NOMO-1 treated with dmso at 0.1 percent for 144 hours (cell line): ENCODE measurements around the gene INHBC.
"Not testable (repeated sequence)": the region's sequence is repeated elsewhere in the genome, so short reads cannot be mapped to it uniquely, and the experiment has no call there.

ENCODE experiments used
- DNase-seq: peaks from one replicate; lab custom pipeline; 2025; ENCODE audit not compliant: unreplicated experiment; lab: John Stamatoyannopoulos, UW

INHBC gene

DNA sequence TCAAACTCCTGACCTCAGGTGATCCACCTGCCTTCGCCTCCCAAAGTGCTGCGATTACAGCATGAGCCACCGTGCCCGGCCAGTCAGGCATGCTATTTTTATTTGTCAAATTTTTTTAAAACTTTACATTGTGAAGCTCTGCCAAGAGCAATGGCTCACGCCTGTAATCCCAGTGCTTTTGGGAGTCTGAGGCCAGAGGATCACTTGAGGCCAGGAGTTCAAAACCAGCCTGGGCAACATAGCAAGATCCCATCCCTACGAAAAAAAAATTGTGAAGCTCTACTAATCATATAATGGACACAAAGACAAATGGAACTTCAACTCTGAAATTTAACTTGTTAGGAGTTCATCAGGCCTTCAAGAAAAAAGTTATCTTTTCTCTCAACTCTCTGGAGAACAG lies 5.6 kb upstream of the INHBC start:
- DNase-seq: no peak

DNA sequence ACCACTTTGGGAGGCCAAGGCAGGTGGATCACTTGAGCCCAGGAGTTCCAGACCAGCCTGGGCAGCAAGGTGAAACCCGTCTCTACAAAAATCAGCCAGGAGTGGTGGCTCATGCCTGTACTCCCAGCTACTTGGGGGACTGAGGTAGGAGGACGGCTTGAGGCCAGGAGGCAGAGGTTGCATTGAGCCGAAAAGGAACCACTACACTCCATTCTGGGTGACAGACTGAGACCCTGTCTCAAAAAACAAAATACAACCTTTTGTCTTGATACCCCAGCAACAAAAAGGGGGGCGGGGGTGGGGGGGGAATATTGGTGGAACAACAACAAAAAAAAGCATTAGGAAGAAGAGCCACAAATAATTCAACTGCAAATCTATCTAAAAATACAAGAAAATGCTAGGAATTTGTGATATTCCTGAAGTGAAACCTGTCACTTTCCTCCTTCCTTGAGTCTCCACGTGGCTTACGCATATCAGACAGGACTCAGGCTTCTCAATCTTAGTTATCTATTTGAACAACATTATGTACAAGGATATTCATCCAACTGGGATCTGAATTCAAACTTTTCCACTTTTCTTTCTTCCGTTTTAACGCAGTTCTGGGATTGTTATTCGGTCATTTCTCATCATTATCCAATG lies 5.0 kb upstream of the INHBC start:
- DNase-seq: no peak

DNA sequence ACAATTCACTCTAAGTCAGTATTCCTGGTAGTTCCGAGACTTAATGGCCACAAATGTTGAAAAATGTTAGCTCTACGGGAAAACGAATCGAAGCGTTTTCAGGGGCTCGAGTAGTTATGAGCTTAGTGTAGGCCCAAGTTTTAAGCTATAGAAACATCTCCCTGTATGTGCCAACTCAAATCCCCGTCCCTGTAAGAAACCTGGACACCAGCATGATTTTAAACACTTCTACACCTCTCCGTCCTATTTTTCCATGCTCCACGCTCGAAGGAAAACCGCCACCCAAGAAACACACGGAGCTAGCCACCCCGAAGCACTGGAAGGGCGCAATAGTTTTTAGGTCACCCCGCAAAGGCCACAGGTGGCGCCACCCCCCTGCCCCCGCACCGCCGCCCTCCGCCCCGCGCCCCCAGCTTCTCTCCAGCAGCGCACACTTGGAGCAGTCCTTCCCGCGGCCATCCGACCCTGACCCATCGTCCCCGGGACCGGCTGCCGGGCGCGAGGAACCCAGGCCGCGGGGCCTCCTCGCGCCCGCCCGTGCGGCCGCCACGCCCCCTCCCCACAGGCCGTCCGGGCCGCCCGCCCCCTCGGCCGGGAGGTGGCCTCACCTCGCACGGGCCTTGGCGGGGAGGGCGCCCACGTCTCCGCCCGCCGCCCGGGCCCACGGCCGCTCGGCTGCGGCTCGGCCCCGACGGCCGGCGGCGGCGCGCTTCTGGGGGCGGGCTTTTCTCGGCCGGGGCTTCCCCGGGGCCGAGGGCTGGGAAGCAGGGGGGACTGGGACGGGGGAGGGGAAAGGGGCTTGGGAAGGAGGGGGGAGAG lies 4.3 kb upstream of the INHBC start:
- peak; percentile 59 for DNase-seq

DNA sequence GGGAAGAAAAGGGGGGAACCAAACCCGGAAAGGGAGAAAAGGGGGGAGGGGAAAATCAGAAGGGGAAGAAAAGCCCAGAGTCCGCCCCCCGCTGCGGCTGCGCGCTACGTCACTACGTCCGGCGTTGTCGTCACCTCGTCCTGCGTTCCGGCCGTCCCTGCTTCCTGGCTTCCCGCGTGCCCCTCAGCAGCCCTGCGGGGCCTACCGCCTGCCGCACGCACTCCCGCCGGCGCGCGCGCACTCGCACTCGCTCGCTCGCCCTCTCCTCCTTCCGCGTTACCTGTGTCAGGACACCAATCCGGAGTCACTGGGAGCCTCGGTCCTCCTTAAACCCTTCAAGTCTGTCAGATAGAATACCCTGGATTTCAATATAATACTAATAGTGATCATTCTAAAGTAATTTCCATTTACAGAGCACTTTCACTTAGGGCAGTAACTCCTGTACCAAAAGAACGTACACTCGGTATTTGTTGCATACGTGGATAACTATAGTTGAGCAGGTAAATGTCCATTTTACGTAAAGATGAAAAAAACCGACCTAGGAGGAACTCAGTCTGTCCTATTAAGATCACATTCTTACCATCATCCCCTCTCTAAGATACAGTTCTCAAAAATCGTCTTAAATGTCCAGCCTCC lies 3.5 kb upstream of the INHBC start, which contains the start of gene R3HDM2:
Gene R3HDM2 (minus strand): TSS at position 113 of the 636 bp plus-strand sequence. CDS start 120,615 bp downstream, outside the sequence.
- DNase-seq: peak; percentile 97

DNA sequence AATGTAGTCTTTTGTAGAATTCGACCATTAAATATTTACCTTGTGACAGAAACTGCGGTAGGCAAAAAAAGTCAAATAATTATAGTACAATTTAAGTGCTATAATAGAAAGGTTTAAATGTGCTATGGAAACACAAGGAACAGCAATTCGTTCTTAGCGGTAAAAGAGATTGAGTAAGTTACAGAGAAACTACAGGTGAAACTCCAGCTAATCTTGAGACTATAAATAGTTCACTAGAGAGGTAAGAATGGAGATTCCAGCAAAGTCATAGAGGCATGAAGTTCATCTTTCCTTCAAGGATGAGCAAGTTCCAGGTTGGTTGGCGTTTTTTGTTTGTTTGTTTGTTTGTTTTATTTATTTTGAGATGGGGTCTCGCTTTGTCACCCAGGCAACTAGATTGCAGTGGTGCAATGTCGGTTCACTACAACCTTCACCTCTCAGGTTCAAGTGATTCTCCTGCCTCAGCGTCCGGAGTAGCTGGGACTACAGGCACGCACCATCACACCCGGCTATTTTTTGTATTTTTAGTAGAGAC lies 2.9 kb upstream of the INHBC start:
- DNase-seq: no peak

DNA sequence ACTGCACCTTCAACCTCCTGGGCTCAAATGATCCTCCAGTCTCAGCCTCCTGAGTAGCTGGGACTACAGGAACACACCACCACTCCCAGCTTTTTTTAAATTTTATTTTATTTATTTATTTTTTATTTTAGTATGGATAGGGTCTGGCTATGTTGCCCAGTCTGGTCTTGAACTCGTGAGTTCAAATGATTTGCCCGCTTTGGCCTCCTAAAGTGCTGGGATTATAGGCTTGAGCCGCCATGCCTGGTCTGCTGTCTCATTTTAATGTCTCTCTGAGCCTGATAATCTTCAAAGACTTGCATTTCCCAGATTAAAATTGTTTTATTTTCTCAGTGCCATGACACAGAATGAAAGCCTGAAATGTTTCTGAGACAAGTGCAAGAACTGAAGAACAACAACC lies 1.2 kb upstream of the INHBC start:
- no peak for DNase-seq

DNA sequence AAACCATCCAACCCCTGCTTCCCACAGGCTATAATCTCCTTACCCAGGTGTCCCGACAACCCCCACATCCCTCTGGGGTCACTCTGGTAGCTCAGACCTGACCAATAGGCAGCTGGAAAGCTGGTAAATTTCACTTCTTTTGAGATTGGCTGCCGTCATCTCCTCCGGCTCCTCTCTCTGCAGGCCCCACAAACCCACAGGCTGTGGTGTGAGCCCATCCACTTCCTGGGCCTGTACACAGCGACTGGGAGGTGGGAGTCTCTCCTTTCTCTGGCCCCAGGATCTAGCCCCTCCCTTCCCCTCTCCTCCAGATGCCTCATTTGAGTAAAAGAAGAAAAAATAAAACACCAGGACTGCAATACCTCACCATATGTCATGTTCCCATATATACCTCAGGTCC lies 709 bp downstream of the INHBC start:
- DNase-seq: no peak

DNA sequence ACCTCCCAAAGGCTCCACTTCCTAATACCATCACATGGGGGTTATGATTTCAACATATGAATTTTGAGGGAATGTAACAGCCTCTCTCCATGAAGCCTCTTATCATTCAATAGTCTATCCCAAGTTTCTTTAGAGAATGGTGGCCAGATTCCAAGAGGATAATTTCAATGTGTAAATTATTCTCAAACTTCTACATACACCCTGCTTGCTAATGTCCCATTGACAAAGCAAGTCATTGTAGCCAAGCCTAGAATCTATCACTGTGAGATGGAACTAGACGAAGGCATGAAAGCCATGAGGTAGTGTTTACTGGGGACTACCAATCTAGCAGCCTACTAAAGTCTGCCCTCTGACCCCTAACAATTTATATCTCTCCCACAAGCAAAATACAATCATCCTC lies 3.8 kb downstream of the INHBC start:
- no peak for DNase-seq

DNA sequence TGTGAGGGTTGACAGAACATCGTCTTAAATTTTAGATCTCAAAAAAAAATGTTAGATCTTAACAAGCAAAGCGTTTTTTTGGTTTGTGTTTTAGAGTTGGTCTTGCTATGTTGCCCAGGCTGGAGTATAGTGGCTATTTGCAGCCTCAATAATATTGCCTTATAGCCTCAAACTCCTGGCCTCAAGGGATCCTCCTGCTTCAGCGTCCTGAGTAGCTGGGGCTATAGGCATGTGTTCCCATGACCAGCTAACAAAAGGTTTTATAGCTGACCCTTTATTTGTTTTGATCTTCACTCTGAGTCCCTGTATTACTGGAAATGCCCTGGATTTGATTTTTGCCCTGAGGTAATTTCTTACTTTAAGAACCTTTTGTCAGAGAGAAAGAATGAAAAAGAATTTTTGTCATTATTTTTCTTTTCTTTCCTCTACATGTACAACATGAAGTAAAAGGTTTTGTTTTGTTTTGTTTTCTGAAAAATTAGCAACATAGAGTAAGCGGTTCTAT lies 5.2 kb downstream of the INHBC start:
- DNase-seq: no peak

DNA sequence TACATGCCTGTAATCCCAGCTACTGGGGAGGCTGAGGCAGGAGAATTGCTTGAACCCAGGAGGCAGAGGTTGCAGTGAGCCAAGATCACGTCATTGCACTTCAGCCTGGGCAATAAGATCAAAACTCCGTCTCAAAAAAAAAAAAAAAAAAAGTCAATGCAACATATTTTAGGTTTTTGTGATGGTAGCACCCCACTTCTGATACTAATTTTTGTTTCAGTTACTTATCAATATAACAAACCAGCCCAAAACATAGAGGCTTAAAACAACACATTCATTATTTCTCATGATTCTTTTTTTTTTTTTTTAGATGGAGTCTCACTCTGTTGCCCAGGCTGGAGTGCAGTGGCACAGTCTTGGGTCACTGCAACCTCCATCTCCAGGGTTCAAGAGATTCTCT lies 6.8 kb downstream of the INHBC start:
- not testable (repeated sequence) for DNase-seq

DNA sequence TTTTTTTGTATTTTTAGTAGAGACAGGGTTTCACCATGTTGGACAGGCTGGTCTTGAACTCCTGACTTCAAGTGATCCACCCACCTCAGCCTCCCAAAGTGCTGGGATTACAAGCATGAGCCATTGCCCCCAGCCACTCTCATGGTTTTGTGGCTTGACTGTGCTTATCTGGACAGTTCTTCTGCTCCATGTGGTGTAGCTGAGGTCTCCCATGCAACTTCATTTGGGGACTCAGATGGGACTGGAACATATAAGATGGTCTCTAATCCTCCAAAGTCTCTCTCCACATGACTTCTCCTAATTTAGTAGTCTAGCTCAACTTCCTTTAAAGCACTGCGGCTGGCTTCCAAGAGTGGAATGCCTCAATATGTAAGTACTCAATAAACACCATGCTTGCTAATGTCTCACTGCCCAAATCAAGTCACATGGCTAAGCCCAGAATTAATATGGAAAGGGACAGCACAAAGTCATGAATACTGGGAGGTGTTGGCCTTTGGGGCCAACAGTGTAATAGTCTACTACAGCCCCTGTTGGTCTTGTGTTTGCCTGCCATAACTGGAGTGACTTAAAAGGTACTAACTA lies 7.4 kb downstream of the INHBC start:
- no peak for DNase-seq

DNA sequence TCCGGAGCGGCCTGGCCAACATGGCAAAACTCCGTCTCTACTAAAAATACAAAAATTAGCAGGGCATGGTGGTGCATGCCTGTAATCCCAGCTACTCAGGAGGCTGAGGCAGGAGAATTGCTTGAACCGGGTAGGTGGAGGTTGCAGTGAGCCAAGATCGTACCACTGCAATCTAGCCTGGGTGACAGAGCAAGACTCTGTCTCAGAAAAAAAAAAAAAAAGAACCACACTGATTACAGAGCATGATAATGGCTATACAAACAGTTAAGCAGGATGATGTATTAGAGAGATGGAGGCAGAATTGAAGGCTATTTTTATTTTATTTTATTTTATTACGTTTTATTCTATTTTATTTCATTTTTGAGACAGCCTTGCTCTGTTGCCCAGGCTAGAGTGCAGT lies 9.8 kb downstream of the INHBC start:
- not testable (repeated sequence) for DNase-seq

DNA sequence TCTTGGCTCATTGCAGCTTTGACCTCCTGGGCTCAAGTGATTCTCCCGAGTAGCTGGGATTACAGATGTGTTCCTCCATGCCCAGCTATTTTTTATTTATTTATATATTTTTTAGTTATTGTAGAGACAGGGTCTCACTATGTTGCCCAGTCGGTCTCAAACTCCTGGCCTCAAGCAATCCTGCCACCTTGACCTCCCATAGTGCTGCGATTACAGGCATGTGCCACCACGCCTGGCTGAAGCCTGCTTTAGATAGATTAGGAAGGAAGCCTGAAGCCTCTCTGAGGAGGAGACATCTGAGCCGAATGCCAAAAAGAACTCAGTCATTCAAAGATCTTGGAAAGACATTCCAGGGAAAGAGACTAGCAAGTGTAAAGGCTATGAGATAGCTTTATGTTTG lies 10.2 kb downstream of the INHBC start:
- DNase-seq: no peak

DNA sequence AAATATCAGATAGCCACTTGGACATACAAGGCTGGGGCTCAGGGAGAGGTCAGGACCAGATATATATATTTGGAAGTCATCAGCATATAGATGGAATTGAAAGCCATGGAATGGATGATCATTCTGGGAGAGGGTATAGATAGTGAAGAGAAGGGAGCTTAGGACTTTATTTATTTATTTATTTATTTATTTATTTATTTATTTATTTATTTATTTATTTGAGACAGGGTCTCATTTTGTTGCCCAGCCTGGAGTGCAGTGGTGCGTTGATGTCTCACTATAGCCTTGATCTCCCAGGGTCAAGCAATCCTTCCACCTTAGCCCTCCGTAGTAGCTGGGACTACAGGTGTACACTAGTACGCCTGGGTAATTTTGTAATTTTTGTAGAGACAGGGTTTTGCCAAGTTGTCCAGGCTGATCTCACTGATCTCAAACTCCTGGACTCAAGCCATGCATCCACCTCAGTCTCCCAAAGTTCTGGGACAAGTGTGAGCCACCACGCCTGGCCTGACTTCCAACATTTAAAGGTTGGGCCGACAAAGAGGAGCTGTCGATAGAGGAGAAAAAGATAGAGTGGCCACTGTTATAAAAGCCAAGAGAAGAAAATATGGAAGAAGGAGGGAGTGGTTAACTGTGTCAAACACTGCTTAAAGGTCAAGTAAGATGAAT lies 11.8 kb downstream of the INHBC start:
- no peak for DNase-seq

DNA sequence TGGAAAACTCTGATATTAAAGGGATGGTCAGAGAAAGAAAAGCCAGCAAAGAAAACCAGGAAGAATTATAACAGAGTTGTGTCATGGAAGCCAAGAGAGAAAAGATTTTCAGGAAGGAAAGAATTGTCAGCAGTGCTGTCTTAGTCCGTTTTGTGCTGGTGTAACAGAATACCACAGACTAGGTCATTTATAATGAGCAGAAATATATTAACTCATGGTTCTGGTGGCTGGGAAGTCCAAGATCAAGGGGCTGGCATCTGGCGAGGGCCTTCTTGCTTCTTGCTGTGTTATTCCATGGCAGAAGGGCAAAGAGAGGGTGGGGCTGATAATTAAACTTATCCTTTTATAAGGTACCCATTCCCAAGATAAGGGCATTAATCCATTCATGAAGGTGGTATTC lies 14.1 kb downstream of the INHBC start:
- DNase-seq: no peak

DNA sequence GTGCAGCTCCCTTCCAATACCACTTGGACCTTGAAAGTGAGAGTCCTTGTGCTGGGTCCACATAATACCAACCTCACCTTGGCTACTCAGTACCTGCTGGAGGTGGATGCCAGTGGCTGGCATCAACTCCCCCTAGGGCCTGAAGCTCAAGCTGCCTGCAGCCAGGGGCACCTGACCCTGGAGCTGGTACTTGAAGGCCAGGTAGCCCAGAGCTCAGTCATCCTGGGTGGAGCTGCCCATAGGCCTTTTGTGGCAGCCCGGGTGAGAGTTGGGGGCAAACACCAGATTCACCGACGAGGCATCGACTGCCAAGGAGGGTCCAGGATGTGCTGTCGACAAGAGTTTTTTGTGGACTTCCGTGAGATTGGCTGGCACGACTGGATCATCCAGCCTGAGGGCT lies 14.8 kb downstream of the INHBC start:
- DNase-seq: no peak

DNA sequence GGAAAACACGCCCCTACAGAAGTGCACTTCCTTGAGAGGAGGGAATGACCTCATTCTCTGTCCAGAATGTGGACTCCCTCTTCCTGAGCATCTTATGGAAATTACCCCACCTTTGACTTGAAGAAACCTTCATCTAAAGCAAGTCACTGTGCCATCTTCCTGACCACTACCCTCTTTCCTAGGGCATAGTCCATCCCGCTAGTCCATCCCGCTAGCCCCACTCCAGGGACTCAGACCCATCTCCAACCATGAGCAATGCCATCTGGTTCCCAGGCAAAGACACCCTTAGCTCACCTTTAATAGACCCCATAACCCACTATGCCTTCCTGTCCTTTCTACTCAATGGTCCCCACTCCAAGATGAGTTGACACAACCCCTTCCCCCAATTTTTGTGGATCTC lies 15.5 kb downstream of the INHBC start:
- DNase-seq: no peak

DNA sequence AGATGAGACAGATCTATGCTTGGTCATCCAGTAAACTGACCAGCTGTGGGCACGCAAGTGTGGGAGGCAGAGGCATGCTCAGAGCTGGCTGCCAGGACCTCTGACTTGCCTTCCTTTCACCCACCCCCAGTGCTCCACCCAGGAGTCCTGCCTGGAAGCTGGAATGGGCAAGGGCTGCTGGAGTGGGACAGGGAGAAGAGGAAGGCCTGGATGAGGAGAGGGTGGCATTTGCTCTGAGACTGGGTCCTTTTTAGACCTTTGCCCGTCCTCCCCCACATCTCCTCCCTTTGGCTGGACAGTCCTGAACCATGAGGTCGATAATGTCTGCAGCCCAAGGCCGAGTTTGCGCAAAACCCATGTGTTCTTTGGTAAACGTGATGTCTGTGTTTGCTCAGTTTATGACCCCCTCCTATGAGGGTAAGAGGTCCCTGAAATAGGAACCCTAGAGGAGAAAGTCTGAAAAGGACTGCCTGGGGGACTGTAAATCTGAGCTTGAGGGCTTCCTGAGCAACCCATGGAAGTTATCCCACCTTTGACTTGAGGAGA lies 16.7 kb downstream of the INHBC start:
- no peak for DNase-seq

DNA sequence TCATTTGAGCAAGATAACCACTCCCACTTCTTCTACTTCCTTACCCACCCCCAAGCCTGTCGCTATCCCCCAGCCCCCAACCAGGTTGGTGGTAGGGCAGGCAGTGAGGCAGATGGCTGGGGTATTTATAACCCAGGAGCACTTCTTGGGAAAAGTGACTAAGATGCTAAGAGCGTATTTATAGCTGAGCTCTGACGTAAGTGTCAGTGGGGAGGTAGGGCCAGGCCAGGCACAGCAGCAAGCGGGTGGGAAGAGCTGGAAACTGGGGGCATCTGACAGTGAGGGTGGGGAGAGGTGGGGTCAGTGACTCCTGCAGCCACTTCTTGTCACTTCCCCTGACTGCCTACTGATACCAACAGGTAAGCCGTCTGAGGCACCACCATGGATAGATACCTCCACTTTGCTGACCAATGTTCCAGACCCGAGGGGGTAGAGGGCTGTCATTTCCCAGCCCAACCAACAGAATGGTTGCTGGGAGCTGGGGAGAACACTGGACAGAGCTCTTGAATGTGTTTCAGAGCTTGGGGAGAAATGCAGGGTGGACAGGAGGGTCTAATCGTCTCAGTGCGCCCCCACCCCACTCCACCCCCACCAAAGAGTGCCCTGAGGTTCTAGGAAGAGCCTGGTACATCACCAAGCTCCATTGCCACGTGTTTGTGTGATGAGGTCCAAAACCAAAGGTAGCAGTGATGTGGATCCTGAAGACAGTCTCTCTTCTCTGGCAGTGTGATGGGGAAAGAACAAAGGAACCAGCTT lies 17.8 kb downstream of the INHBC start:
- no peak for DNase-seq
